IMR-90 (cell line): Measurements from ENCODE around the gene CCN2.

Source experiments
- BHLHE40 ChIP-seq: fragments of 150-350 bp; IDR thresholded peaks from 2 replicates; pipeline ENCODE4 v1.6.1; 2016; ENCODE audit warnings: mild to moderate bottlenecking, low read depth, low read length
- CEBPB ChIP-seq: IDR thresholded peaks from 2 replicates; pipeline ENCODE4 v1.6.1; 2012; ENCODE audit warnings: low read depth, low read length, improper control_type of control experiment
- CHD1 ChIP-seq: IDR thresholded peaks from 2 replicates; pipeline ENCODE4 v1.6.1; 2012; ENCODE audit warnings: low read depth, low read length, improper control_type of control experiment
- CTCF ChIP-seq: conservative IDR thresholded peaks from 2 replicates; pipeline ENCODE4 v1.5.1; 2012; ENCODE audit warnings: mild to moderate bottlenecking, low read depth, low read length, improper control_type of control experiment
- ELK1 ChIP-seq: fragments of 150-350 bp; IDR thresholded peaks from 2 replicates; pipeline ENCODE4 v1.6.1; 2016; ENCODE audit warnings: low read depth, mild to moderate bottlenecking, low read length, moderate library complexity, borderline replicate concordance
- MAFK ChIP-seq: IDR thresholded peaks from 2 replicates; pipeline ENCODE4 v1.6.1; 2012; ENCODE audit warnings: low read depth, low read length, improper control_type of control experiment
- MXI1 ChIP-seq: IDR thresholded peaks from 2 replicates; pipeline ENCODE4 v1.6.1; 2012; ENCODE audit warnings: low read depth, mild to moderate bottlenecking, low read length, moderate library complexity, borderline replicate concordance
- POLR2A ChIP-seq: IDR thresholded peaks from 2 replicates; pipeline ENCODE4 v1.6.1; 2012; ENCODE audit warnings: mild to moderate bottlenecking, low read depth, low read length
- RAD21 ChIP-seq: IDR thresholded peaks from 2 replicates; pipeline ENCODE4 v1.6.1; 2012; ENCODE audit warnings: low read length, improper control_type of control experiment
- RCOR1 ChIP-seq: IDR thresholded peaks from 2 replicates; pipeline ENCODE4 v1.6.1; 2012; ENCODE audit warnings: mild to moderate bottlenecking, low read length, improper control_type of control experiment; ENCODE audit not compliant: insufficient replicate concordance
- RFX5 ChIP-seq: IDR thresholded peaks from 2 replicates; pipeline ENCODE4 v1.8.0; 2012; ENCODE audit warnings: low read depth, mild to moderate bottlenecking, low read length, moderate library complexity
- SMC3 ChIP-seq: fragments of 150-350 bp; IDR thresholded peaks from 2 replicates; pipeline ENCODE4 v1.6.1; 2016; ENCODE audit warnings: low read depth, mild to moderate bottlenecking, antibody characterized with exemption, low read length, moderate library complexity
- USF2 ChIP-seq: fragments of 150-350 bp; IDR thresholded peaks from 2 replicates; pipeline ENCODE4 v1.6.1; 2017; ENCODE audit warnings: mild to moderate bottlenecking, antibody characterized with exemption, low read length, low read depth

- TF ChIP-seq POLR2A, result peak; percentile 28; the same call in 1 of the 2 replicates
- no peak for TF ChIP-seq USF2
- TF ChIP-seq RCOR1, result no peak
- TF ChIP-seq CTCF, result no peak
- no peak for TF ChIP-seq CHD1
- no peak for TF ChIP-seq MXI1
- peak; percentile 87 for TF ChIP-seq CEBPB
- TF ChIP-seq SMC3, result no peak
- no peak for TF ChIP-seq BHLHE40
- TF ChIP-seq RAD21, result no peak
- no peak for TF ChIP-seq ELK1
- TF ChIP-seq RFX5, result no peak
- no peak for TF ChIP-seq MAFK
These were observed 1.6 kb downstream of the CCN2 start for GRCh38 chr6:131949620-131949908.
